GM10266 (cell line): ENCODE results near the gene BYSL.

Experiments used
- DNase-seq: peaks from one replicate; pipeline ENCODE4 v3.0.0; 2012; ENCODE audit errors: extremely low spot score
- CTCF ChIP-seq: IDR thresholded peaks from 2 replicates; pipeline ENCODE4 v1.5.1; 2012; ENCODE audit warnings: mild to moderate bottlenecking, low read depth; ENCODE audit not compliant: control insufficient read depth, insufficient read depth; ENCODE audit errors: missing control alignments

The BYSL gene

GRCh38 chr6:41970436-41970846, 49.1 kb downstream of the BYSL start:
- no peak for TF ChIP-seq CTCF
- no peak for DNase-seq

DNA sequence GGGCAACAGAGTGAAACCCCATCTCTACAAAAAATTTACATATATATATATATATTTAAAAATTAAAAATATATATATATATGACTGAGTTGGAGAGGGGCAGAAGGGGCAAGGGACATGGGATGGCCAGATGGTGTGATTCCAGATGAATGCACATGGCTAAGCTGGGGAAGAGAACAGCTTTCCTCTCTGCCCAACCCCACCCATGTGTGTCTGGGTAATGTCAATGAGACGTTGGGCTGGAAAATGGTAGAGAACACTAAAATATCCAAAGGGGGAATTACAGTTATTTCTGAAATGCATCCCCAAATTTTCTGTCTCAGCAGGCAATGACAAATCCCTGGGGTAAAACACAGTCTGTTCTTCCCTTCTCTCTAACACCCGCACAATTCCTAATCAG, 51.5 kb downstream of the BYSL start:
- DNase-seq: no peak
- TF ChIP-seq CTCF: no peak

GRCh38 chr6:41974281-41974825, 53.1 kb downstream of the BYSL start:
- TF ChIP-seq CTCF: no peak
- DNase-seq: no peak

DNA sequence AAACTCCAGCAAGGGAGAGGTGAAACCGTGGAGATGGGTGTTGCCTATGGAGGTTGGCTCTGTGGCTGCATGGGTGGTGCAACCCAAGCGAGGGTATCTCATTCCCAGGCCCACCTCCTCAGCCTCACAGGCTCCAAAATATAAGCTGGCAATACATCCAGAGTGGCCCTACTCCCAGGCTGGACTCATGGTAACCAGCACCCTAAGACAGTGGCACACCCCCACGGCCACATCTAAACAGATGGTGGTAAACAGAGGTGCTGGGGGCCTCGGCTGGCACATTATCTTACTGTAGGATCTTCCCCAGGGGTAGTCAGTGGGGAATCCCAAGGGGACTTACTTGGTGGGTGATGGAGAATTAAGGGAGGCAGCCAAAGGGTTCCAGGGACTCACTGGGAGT, 54.0 kb downstream of the BYSL start:
- DNase-seq: no peak

DNA sequence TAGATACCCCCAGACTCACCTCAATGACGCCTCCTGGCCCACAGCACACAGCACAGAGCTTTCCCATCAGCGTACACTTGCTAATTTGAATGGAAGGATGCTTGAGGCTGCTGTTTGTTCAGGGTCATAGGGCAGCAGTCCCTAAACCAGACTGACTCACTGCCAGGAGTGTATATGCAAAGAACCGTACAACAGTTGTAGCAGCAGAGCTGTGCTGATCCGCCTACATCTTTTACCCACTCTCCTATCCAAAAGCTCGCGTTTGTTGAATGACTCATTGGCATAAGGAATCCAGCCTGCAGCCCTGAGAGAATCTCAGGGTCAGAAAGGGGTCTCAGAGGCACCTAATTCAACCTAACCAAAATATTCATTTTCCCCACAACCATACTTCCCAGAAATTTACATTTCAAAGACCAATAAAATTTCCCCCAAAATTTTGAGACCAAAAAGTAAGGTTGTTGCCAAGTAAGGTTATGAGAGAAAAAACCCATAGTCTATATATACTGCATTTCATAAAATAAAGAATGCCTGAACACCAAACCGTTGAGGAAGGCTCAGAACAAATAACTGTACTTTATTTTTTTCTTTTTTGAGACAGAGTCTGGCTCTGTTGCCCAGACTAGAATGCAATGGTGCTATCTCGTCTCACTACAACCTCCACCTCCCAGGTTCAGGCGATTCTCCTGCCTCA, 55.6 kb downstream of the BYSL start:
- DNase-seq: no peak
- TF ChIP-seq CTCF: no peak

More for the DNA sequence above, 54.0 kb downstream of the BYSL start:
- TF ChIP-seq CTCF: no peak
